Measurements from ENCODE around the gene POLN. TPM values are rescaled to one million over a fixed set of nuclear protein-coding genes. Genes with fewer than 3 reads are reported as not detected.

The POLN gene
- polyA plus RNA-seq, 1 donor (not counting 4 experiments of a cell fraction or from before 2014, with no cell fraction given), result 1.3 TPM

- Histone ChIP-seq H4K20me1 (ENCODE audit: control insufficient read depth, extremely low read depth, insufficient read depth, low read length) (no peaks in the 10 kb centered on the region), H2AFZ (ENCODE audit: control insufficient read depth, low read length) (no peak overlapping the region), H3K79me2 (ENCODE audit: control insufficient read depth, insufficient read depth, low read length) (no peaks in the 10 kb centered on the region), H3K4me3 (ENCODE audit: control insufficient read depth in 2 of 3, extremely low read depth in 1 of 3, insufficient read depth in 2 of 3, low read depth in 1 of 3, low read length in 3 of 3) (no peak overlapping the region), H3K27me3 (ENCODE audit: control insufficient read depth, extremely low read depth, insufficient read depth, low read length) (peaks cover 44% of the 10 kb centered on the region), H3K9me1 (ENCODE audit: control insufficient read depth, extremely low read depth, insufficient read depth, low read length) (no peaks in the 10 kb centered on the region), H3K27ac (ENCODE audit: control insufficient read depth, insufficient read depth, low read length) (no peak overlapping the region), H3K4me2 (ENCODE audit: control insufficient read depth, extremely low read depth, insufficient read depth, low read depth, low read length) (no peak overlapping the region), H3K4me1 (ENCODE audit: control insufficient read depth, extremely low read depth, insufficient read depth, low read length) (no peaks in the 10 kb centered on the region), H3K9ac (ENCODE audit: control insufficient read depth, extremely low read depth, insufficient read depth, low read length) (no peak overlapping the region), H3K36me3 (ENCODE audit: control insufficient read depth in 2 of 2, extremely low read depth in 1 of 2, insufficient read depth in 2 of 2, low read length in 2 of 2) (no peaks in the 10 kb centered on the region), H3K9me3 (ENCODE audit: control insufficient read depth, low read depth, low read length) (no peaks in the 10 kb centered on the region)
- TF ChIP-seq EZH2 (IDR thresholded peaks at IDR 0.05; ENCODE audit: low read length) (no peak), CTCF (optimal IDR thresholded peaks at IDR 0.05 in 1 of 3, IDR thresholded peaks at IDR 0.05 in 1 of 3, conservative IDR thresholded peaks at IDR 0.05 in 1 of 3; ENCODE audit: extremely low read depth in 1 of 3, insufficient read depth in 2 of 3, low read length in 3 of 3) (no peak)
- DNase-seq (ENCODE audit: low read depth, low spot score) (no peak), FAIRE-seq (no peak)
- dilution Hi-C loops (cut with MboI; ENCODE audit: extremely low pct_ligation_motif_present, low sequenced_read_pairs), result no loop called here
Measured at GRCh38 chr4:2044542-2045517, 197.1 kb downstream of the POLN start.

GRCh38 chr4:2044119-2044485 is 197.8 kb downstream of the POLN start:
- H3K27me3 ChIP-seq (ENCODE audit: control insufficient read depth, extremely low read depth, insufficient read depth, low read length), result peaks cover 43% of the 10 kb centered on the region

More at GRCh38 chr4:2044119-2044485, 197.8 kb downstream of the POLN start:
- Histone ChIP-seq H3K79me2 (ENCODE audit: control insufficient read depth, insufficient read depth, low read length) (no peaks in the 10 kb centered on the region), H3K9me3 (ENCODE audit: control insufficient read depth, low read depth, low read length) (no peaks in the 10 kb centered on the region), H3K9ac (ENCODE audit: control insufficient read depth, extremely low read depth, insufficient read depth, low read length) (no peak overlapping the region), H2AFZ (ENCODE audit: control insufficient read depth, low read length) (no peak overlapping the region), H3K9me1 (ENCODE audit: control insufficient read depth, extremely low read depth, insufficient read depth, low read length) (no peaks in the 10 kb centered on the region), H3K4me3 (ENCODE audit: control insufficient read depth in 2 of 3, extremely low read depth in 1 of 3, insufficient read depth in 2 of 3, low read depth in 1 of 3, low read length in 3 of 3) (no peak overlapping the region), H3K27ac (ENCODE audit: control insufficient read depth, insufficient read depth, low read length) (no peak overlapping the region), H3K36me3 (ENCODE audit: control insufficient read depth in 2 of 2, extremely low read depth in 1 of 2, insufficient read depth in 2 of 2, low read length in 2 of 2) (no peaks in the 10 kb centered on the region), H4K20me1 (ENCODE audit: control insufficient read depth, extremely low read depth, insufficient read depth, low read length) (no peaks in the 10 kb centered on the region), H3K4me1 (ENCODE audit: control insufficient read depth, extremely low read depth, insufficient read depth, low read length) (no peaks in the 10 kb centered on the region), H3K4me2 (ENCODE audit: control insufficient read depth, extremely low read depth, insufficient read depth, low read depth, low read length) (no peak overlapping the region)
- dilution Hi-C loops (cut with MboI; ENCODE audit: extremely low pct_ligation_motif_present, low sequenced_read_pairs), result no loop called here
- no peak for DNase-seq (ENCODE audit: low read depth, low spot score)
- FAIRE-seq, result no peak
- no peak for TF ChIP-seq EZH2 (IDR thresholded peaks at IDR 0.05; ENCODE audit: low read length)
- no peak for TF ChIP-seq CTCF (optimal IDR thresholded peaks at IDR 0.05 in 1 of 3, IDR thresholded peaks at IDR 0.05 in 1 of 3, conservative IDR thresholded peaks at IDR 0.05 in 1 of 3; ENCODE audit: extremely low read depth in 1 of 3, insufficient read depth in 2 of 3, low read length in 3 of 3)

All from keratinocyte (primary cell).